Endothelial cell of umbilical vein (primary cell): Measurements from ENCODE around the gene NCAN.

Experiments used
- EZH2 ChIP-seq: IDR thresholded peaks from 2 replicates; pipeline ENCODE4 v1.6.1; 2012; ENCODE audit warnings: borderline replicate concordance, low read depth, mild to moderate bottlenecking, moderate library complexity, low read length, inconsistent platforms; ENCODE audit not compliant: severe bottlenecking
- GATA2 ChIP-seq: IDR thresholded peaks from 2 replicates; pipeline ENCODE4 v1.7.0; 2011; ENCODE audit warnings: low read depth, mild to moderate bottlenecking, moderate library complexity, mixed read lengths, low read length; ENCODE audit not compliant: insufficient read length, insufficient read depth
- JUN ChIP-seq: IDR thresholded peaks from 2 replicates; pipeline ENCODE4 v1.6.1; 2011; ENCODE audit warnings: borderline replicate concordance, low read depth; ENCODE audit not compliant: insufficient read length, insufficient read depth
- MAX ChIP-seq: IDR thresholded peaks from 2 replicates; pipeline ENCODE4 v1.6.1; 2011; ENCODE audit not compliant: insufficient read depth, insufficient read length
- MYC ChIP-seq: IDR thresholded peaks from one replicate; pipeline ENCODE4 v1.6.1; 2011; ENCODE audit warnings: mild to moderate bottlenecking, low read depth, low read length
- POLR2A ChIP-seq: IDR thresholded peaks from 2 replicates; pipeline ENCODE4 v1.6.1; 2012; ENCODE audit warnings: low read depth, mild to moderate bottlenecking, control low read depth, low read length
- POLR2AphosphoS5 ChIP-seq: IDR thresholded peaks from 2 replicates; pipeline ENCODE4 v1.6.1; 2012; ENCODE audit warnings: low read depth, mild to moderate bottlenecking, control low read depth, low read length, moderate library complexity; ENCODE audit not compliant: insufficient read depth
- TF ChIP-seq, protein P1 (sequence below), 2 donors: IDR thresholded peaks; 1 replicate in 1 of 2; 2 replicates in 1 of 2; pipeline ENCODE4 v1.5.1; 2011; ENCODE audit warnings: low read length in 2 of 2, mild to moderate bottlenecking in 2 of 2, moderate library complexity in 2 of 2, control low read depth in 1 of 2, inconsistent platforms in 1 of 2, low read depth in 1 of 2; ENCODE audit not compliant: insufficient read depth in 1 of 2; ENCODE audit errors: extremely low read depth in 1 of 2

DNA sequence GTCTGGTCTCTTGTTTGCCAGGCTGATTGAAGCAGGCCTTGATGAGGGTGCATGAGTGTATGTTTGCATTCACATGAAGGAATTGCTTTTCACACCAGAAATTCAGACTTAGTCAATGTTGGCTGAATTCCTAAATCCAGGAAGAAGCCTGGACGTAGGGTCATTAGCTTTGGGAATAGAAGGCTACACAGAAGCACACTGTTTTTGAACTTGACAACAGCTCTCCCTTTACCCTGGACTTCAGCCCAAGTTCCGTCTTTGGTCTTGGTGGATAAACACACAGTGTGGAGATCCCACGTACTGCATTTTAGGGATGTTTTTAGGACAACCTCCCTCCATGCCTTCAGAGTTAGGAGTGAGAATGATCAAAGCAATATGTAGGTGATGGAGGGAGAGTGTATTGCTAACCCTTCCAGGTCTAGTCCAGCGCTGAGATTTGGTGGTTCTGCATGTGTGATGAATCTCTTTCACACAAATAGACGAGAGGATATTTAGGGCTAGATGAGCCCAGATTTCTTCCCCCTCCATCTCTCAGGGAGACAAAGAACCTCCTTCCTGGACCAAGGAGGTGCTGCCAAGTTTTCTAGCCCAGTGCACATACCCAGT, 38.5 kb downstream of the NCAN start:
- TF ChIP-seq POLR2A = no peak
- TF ChIP-seq, protein P1, sequence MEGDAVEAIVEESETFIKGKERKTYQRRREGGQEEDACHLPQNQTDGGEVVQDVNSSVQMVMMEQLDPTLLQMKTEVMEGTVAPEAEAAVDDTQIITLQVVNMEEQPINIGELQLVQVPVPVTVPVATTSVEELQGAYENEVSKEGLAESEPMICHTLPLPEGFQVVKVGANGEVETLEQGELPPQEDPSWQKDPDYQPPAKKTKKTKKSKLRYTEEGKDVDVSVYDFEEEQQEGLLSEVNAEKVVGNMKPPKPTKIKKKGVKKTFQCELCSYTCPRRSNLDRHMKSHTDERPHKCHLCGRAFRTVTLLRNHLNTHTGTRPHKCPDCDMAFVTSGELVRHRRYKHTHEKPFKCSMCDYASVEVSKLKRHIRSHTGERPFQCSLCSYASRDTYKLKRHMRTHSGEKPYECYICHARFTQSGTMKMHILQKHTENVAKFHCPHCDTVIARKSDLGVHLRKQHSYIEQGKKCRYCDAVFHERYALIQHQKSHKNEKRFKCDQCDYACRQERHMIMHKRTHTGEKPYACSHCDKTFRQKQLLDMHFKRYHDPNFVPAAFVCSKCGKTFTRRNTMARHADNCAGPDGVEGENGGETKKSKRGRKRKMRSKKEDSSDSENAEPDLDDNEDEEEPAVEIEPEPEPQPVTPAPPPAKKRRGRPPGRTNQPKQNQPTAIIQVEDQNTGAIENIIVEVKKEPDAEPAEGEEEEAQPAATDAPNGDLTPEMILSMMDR (IDR thresholded peaks at IDR 0.05; ENCODE audit: extremely low read depth in 1 of 2, insufficient read depth in 1 of 2, low read depth in 1 of 2, low read length in 2 of 2) = no peak
- no peak for TF ChIP-seq MAX
- no peak for TF ChIP-seq JUN
- TF ChIP-seq EZH2 = no peak
- TF ChIP-seq GATA2 = no peak
- no peak for TF ChIP-seq MYC
- no peak for TF ChIP-seq POLR2AphosphoS5
